HG03103 (cell line): ENCODE results near the gene MYO15B.

Experiments
- ATAC-seq: cut with Tn5 transposase; IDR thresholded peaks from one replicate; pipeline ENCODE4 v1.9.1; 2021; ENCODE audit warnings: low read depth; ENCODE audit not compliant: unreplicated experiment

Gene MYO15B

DNA sequence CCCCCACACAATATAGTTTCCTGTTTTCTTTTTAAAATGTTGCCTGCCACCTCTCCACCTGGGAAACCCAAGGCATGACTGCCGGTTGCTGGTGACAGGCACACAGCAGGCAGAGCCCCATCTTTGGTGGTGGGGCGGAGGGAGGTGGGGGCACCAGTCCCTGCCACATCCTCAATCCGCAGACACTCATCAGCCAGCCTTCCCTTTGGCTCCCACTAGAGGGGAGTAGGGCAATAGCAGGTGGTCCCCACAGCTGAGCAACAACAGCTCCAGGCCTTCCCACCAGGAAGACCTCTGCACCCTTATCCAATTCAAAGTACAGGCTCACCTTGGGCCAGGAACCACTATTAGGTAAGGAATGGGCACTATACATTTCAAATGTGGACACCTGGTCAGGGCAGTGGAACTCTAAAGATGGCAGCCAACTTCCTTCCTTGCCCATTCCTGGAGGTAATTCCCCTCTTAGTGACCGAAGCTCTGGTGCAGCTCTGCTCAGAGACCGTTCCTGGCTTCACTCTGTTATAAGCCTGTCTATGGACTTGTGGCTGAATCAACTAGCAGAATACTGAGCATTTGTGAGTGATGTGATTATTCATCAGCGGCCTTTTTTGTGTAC, 65.4 kb downstream of the MYO15B start:
- ATAC-seq = no peak

- no peak for ATAC-seq
Observed at GRCh38 chr17:75654176-75654575, 66.6 kb downstream of the MYO15B start.

DNA sequence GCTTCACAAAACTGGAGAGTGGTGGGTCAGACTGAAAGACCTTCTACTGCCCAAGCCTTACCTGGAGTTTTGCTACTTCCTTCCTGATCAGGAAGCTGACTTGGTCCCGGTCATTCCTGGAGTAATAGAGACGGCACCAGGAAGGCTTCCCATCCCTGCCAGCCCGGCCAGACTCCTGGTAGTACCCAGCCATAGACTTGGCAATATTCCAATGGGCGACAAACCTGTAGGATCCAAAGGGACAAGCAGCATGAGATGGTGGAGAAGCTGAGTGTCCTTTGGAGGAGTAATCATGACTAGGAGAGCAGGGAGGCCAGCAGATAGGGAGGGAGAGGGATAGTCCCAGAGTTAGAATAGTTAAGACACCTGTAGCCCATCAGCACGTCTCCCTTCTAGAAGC, 70.6 kb downstream of the MYO15B start:
- ATAC-seq = no peak

DNA sequence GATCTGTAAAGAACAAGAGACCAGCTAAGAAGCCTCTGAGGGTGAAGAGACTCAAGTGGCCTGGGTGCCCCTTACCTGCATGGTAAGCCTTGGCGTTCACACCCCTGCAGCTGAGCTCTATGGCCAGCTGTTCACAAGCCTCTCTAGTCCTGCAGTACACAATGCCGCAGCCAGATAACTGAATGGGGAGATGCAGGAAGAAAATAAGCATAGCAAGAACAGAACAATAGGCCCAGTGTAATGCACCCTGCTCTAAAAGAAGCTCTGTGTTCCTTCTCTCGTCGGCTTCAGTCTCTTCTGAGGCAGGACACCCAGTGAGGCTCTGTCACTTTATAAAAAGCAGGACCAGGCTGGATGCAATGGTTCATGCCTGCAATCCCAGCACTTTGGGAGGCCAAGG, 73.9 kb downstream of the MYO15B start:
- ATAC-seq = no peak

- no peak for ATAC-seq
Observed at GRCh38 chr17:75662511-75662910, 74.9 kb downstream of the MYO15B start.

GRCh38 chr17:75664099-75664549, 76.5 kb downstream of the MYO15B start:
- ATAC-seq = peak; percentile 60

DNA sequence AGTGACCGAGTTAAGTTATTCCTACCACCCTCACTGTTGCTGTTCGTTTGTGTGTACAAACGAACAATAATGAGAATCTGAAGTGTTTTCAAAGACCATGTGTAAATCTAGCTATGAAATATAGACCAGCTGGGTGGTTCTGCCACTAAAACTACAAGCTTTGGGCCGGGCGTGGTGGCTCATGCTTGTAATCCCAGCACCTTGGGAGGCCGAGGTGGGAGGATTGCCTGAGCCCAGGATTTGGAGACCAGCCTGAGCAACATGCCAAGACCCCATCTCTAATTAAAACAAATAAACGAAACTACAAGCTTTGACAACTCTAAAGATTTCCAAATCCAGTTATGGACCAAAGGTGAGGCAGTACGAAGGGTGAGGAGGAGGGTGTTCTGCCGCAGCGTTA, 78.4 kb downstream of the MYO15B start:
- no peak for ATAC-seq

DNA sequence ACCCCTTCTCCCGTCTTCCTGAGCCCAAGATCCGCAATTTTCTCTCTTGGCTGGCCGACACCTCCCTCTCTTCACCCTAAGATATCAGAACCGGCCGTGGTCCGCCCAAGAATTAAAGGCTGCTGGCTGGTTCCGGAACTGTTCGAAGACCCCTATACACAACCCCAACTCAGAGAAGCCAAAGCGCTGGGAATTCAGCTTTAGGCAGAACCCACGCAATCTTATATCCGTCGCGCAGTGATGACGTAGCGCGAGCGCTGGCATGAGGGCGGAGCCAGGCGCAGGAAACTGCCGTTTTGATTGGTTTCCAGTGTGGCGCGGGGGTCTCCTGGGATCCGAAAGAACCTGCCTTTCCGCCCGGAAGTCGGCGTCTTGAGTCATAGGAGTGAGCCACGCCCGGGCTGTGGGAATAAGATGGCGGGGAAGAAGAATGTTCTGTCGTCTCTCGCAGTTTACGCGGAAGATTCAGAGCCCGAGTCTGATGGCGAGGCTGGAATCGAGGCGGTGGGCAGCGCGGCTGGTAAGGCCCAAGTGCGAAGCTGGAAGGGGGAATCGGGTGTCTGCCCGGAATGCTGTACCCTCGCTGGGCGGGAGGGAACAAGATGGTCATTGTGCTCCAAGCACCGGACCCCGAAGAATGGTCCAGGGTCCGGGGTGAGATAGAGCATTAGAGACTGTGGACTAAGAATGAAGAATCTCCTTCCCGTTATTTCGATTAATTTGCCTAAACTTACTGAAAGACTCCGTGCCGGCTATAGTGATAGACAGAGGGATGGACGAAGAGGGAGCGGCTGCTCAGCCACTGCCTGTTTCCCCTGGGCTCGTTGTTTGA, 79.6 kb downstream of the MYO15B start, which contains the start of the genes RECQL5 and SAP30BP:
Gene RECQL5 (minus strand): TSS at position 196 of the 832 bp plus-strand sequence. CDS start 597 bp downstream, outside the sequence.
Gene SAP30BP (plus strand): TSS at position 380 of the 832 bp plus-strand sequence. CDS start 35 bp downstream, at position 415.
- ATAC-seq = peak; percentile 79

DNA sequence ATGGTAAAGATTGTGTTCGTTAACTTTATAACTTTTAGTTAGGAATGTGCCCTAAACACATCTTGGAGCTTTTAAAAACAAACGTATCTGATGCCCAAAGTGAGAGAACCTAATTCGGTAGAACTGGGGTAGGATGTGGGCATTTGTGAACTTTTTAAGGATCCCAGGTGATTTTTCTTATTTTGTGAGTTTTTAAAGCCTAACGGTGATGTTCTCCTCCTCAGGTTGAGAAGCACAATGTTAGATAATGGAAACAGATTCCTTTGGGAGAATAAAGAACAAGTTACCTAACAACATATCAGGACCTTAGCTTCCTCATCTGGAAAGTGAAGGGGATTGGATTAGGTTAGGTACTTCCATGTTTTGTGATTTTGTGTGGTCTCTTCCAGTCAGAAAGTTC, 80.2 kb downstream of the MYO15B start:
- ATAC-seq = no peak

GRCh38 chr17:75668489-75668888, 80.9 kb downstream of the MYO15B start:
- ATAC-seq = no peak

DNA sequence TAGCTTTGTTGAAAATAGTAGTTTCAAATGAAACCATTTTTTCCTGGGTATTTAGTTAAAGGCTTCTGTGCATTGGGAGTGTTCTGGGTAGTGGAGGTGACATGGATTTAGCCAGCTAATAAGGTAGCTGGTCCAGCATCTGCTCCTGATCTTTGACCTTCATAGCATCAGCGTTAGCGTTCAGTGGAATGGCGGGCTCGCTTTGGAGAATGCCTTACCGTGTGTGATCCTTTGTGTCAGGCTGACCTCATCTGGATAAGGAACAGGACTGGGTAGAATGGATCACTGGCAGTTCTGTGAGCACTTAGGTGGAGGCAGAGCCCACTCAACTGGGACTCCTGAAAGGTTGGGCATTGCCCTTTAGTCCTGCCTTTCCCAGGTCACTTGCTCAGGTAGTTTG, 83.3 kb downstream of the MYO15B start:
- ATAC-seq = no peak

- no peak for ATAC-seq
Observed at GRCh38 chr17:75672011-75672410, 84.4 kb downstream of the MYO15B start.

DNA sequence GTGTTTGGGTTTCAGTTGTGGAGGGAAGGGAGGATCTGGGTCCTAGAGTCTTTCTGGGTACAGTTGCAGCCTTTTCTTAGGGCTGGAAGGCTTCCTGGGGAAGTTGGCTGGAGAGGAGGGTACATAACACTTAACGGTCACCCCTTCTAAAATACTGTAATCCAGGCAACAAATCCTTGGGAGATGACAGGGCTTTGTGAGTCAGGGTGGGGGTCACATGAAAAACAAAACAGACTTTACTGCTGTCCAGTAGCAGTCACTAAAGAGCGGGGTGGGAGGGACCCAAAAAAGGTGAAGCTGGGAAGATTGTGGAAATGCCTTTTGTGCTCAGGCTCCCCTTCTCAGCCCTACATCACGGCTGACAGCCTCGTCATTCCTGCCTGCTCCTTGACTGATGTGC, 85.9 kb downstream of the MYO15B start:
- ATAC-seq = no peak
